K562 (cell line): ENCODE data around the gene C5orf22. TPM values are rescaled to one million over a fixed set of nuclear protein-coding genes. Genes with fewer than 3 reads are reported as not detected.

Experiments used
- ATAC-seq: fragments of 200-7000 bp; cut with Tn5 transposase; 3 replicates; pipeline ENCODE4 v1.9.1; 2020; ENCODE audit warnings: moderate library complexity
- BruUV-seq: library from RNA; stranded (reverse); fragments of 400-500 nt; replicated peaks from 2 replicates; lab custom pipeline; 2021; lab: Mats Ljungman, UMichigan
- CTCF ChIA-PET: fragments of 300-600 bp; formaldehyde crosslinking; extraction: SDS; loops from one replicate; lab custom pipeline; 2021; ENCODE audit warnings: low intra/inter-chr PET ratio; lab: Yijun Ruan, JAX
- POLR2A ChIA-PET: fragments of 300-600, 350-650 bp; sonication (Branson Sonifier 250); formaldehyde crosslinking; extraction: SDS; loops from one replicate; lab custom pipeline; 2021; ENCODE audit warnings: antibody characterized with exemption, inconsistent platforms; lab: Yijun Ruan, JAX
- DNase-seq, 4 experiments: peaks; one replicate each; pipeline versions ENCODE4 v3.0.0 to v3.0.0-alpha.2; 2011 to 2018; ENCODE audit warnings: low spot score in 3 of 4, mixed read lengths in 3 of 4; ENCODE audit errors: extremely low read depth in 1 of 4
- FAIRE-seq: peaks from 2 replicates; lab custom pipeline; 2011; peaks lifted over from hg19 to GRCh38; lab: Jason Lieb, UNC
- H2AFZ ChIP-seq: 2 replicates; pipeline ENCODE4 v1.6.0; 2011; ENCODE audit warnings: low read depth, low read length, control low read depth, inconsistent platforms
- H3K27ac ChIP-seq: fragments of 200-600 bp; 3 replicates; pipeline ENCODE4 v1.8.0; 2011; ENCODE audit warnings: low read depth, mild to moderate bottlenecking, control low read depth, inconsistent platforms, low read length, moderate library complexity, mixed read lengths; ENCODE audit errors: extremely low read depth
- H3K27me3 ChIP-seq, 2 experiments: fragments of 300-600 bp in 1 of 2; 2 replicates in 1 of 2; 3 replicates in 1 of 2; pipeline versions ENCODE4 v1.6.0 to v1.8.0; 2011; ENCODE audit warnings: inconsistent platforms in 2 of 2, low read length in 2 of 2, mild to moderate bottlenecking in 1 of 2, mixed read lengths in 1 of 2, moderate library complexity in 1 of 2; ENCODE audit not compliant: control insufficient read depth in 2 of 2, insufficient read depth in 2 of 2
- H3K36me3 ChIP-seq: fragments of 300-600 bp; 3 replicates; pipeline ENCODE4 v1.8.0; 2011; ENCODE audit warnings: mild to moderate bottlenecking, low read length, inconsistent platforms; ENCODE audit not compliant: control insufficient read depth, insufficient read depth
- H3K4me1 ChIP-seq, 2 experiments: fragments of 200-600 bp in 1 of 2; replicated peaks in 1 of 2; 2 replicates in 1 of 2; 3 replicates in 1 of 2; pipeline versions ENCODE4 v1.5.1 to v1.8.0; 2011; ENCODE audit warnings: inconsistent platforms in 2 of 2, low read length in 2 of 2, mild to moderate bottlenecking in 1 of 2, mixed read lengths in 1 of 2, moderate library complexity in 1 of 2; ENCODE audit not compliant: control insufficient read depth in 2 of 2, insufficient read depth in 2 of 2
- H3K4me2 ChIP-seq: 2 replicates; pipeline ENCODE4 v1.6.1; 2011; ENCODE audit warnings: low read length, control low read depth, inconsistent platforms, mixed read lengths; ENCODE audit not compliant: insufficient read depth
- H3K4me3 ChIP-seq: fragments of 200-600 bp; sonication (generic), shearing (Covaris generic); 2 replicates; pipeline ENCODE4 v1.5.1; 2016; ENCODE audit warnings: control low read depth, inconsistent platforms
- H3K79me2 ChIP-seq: fragments of 200-600 bp; 3 replicates; pipeline ENCODE4 v1.8.0; 2011; ENCODE audit warnings: low read length, inconsistent platforms; ENCODE audit not compliant: control insufficient read depth, insufficient read depth
- H3K9ac ChIP-seq, 2 experiments: 2 replicates each; pipeline versions ENCODE4 v1.6.0 to v1.6.1; 2011; ENCODE audit warnings: low read depth in 2 of 2, low read length in 2 of 2, control low read depth in 1 of 2, inconsistent platforms in 1 of 2, mild to moderate bottlenecking in 1 of 2, mixed read lengths in 1 of 2; ENCODE audit not compliant: insufficient read depth in 1 of 2
- H3K9me1 ChIP-seq: one replicate; pipeline ENCODE4 v1.6.0; 2011; ENCODE audit warnings: inconsistent platforms, mild to moderate bottlenecking, low read length, moderate library complexity; ENCODE audit not compliant: control insufficient read depth, insufficient read depth
- H3K9me3 ChIP-seq: replicated peaks from 2 replicates; pipeline ENCODE4 v1.5.1; 2011; ENCODE audit warnings: low read depth, low read length, inconsistent platforms; ENCODE audit not compliant: control insufficient read depth, insufficient read depth
- H4K20me1 ChIP-seq: replicated peaks from 2 replicates; pipeline ENCODE4 v1.6.1; 2011; ENCODE audit warnings: low read length, inconsistent platforms, mixed read lengths; ENCODE audit not compliant: control insufficient read depth, insufficient read depth
- BRF1 ChIP-seq: IDR thresholded peaks from 3 replicates; pipeline ENCODE4 v1.6.1; 2011; ENCODE audit warnings: borderline replicate concordance, mild to moderate bottlenecking; ENCODE audit not compliant: insufficient read length; ENCODE audit errors: extremely low read depth
- CBFB ChIP-seq: sonication (generic); formaldehyde crosslinking; IDR thresholded peaks from 2 replicates; pipeline ENCODE4 v1.4.0; 2020; ENCODE audit warnings: mild to moderate bottlenecking, missing genetic modification reagents
- CEBPZ ChIP-seq: fragments of 150-350 bp; IDR thresholded peaks from 2 replicates; pipeline ENCODE4 v1.6.1; 2014; ENCODE audit warnings: low read depth, mild to moderate bottlenecking, low read length, borderline replicate concordance
- HNRNPK ChIP-seq: fragments of 200-400 bp; formaldehyde crosslinking; IDR thresholded peaks from one replicate; pipeline ENCODE4 v1.6.1; 2018; ENCODE audit warnings: mild to moderate bottlenecking, low read depth, low read length; ENCODE audit not compliant: poor library complexity, severe bottlenecking
- MEF2A ChIP-seq: IDR thresholded peaks from 2 replicates; pipeline ENCODE4 v1.6.1; 2011; ENCODE audit warnings: low read depth, mild to moderate bottlenecking, low read length, moderate library complexity; ENCODE audit not compliant: control insufficient read depth
- NCOA4 ChIP-seq: fragments of 450-650 bp; IDR thresholded peaks from 2 replicates; pipeline ENCODE4 v1.6.1; 2018; ENCODE audit warnings: mild to moderate bottlenecking; ENCODE audit not compliant: partially characterized antibody
- SAFB ChIP-seq: fragments of 200-400 bp; formaldehyde crosslinking; IDR thresholded peaks from 2 replicates; pipeline ENCODE4 v1.6.1; 2017; ENCODE audit warnings: low read depth, low read length, borderline replicate concordance
- SIRT6 ChIP-seq: IDR thresholded peaks from one replicate; pipeline ENCODE4 v1.6.1; 2012; ENCODE audit warnings: low read depth, mild to moderate bottlenecking, control low read depth, inconsistent platforms, low read length, moderate library complexity
- TARDBP ChIP-seq: fragments of 450-650 bp; IDR thresholded peaks from 2 replicates; pipeline ENCODE4 v1.6.1; 2016
- TCF3 ChIP-seq: sonication (generic); formaldehyde crosslinking; IDR thresholded peaks from 2 replicates; pipeline ENCODE4 v1.4.0; 2020; ENCODE audit warnings: mild to moderate bottlenecking, missing genetic modification reagents
- ZFX ChIP-seq: sonication (generic); formaldehyde crosslinking; IDR thresholded peaks from 2 replicates; pipeline ENCODE4 v1.8.0; 2022; ENCODE audit warnings: mild to moderate bottlenecking, missing genetic modification reagents, moderate library complexity
- WGBS: fragments of 100-300 bp; shearing (Covaris generic); methylation state at CpG from one replicate; pipeline ENCODE4 v1.1.6; 2016; ENCODE audit warnings: low coverage, mixed read lengths; ENCODE audit not compliant: insufficient coverage; ENCODE audit errors: missing lambda C conversion rate; 5-methylcytosine and 5-hydroxymethylcytosine counted together
- in situ Hi-C: fragments of 300-500 bp; cut with MboI; formaldehyde crosslinking; loops from 4 replicates; pipeline ENCODE4 v1.15.0; 2018; ENCODE audit warnings: inconsistent platforms, mixed read lengths
- intact Hi-C: fragments of 100-400 bp; cut with micrococcal nuclease; formaldehyde crosslinking; loops from 2 replicates; pipeline ENCODE4 v1.14.2; 2022
- polyA plus RNA-seq, 8 experiments: library from polyadenylated mRNA; depleted of rRNA in 4 of 8; stranded (reverse) in 5 of 8; unstranded in 3 of 8; fragments of >200 nt; fragmentation: Nextera tagmentation in 2 of 8; fragmentation: Illumina TruSeq in 1 of 8; extraction: Ambion mirVana in 2 of 8; extraction: Trizol in 1 of 8; gene quantifications; 2 replicates each; pipeline versions ENCODE4 v1.2.1 to v1.2.3, GENCODE V29; 2011 to 2014; ENCODE audit warnings: inconsistent platforms in 1 of 8, missing spikeins in 1 of 8
- total RNA-seq, 7 experiments: library from RNA; depleted of rRNA in 6 of 7; stranded (reverse); fragments of >200 nt in 6 of 7; fragmentation: Illumina TruSeq in 2 of 7; extraction: Trizol in 2 of 7; gene quantifications; 2 replicates each; pipeline versions ENCODE4 v1.2.1 to v1.2.3, GENCODE V29; 2011 to 2021; ENCODE audit warnings: low replicate concordance in 1 of 7
- TF ChIP-seq, protein P1 (sequence below): fragments of 450-650 bp; formaldehyde crosslinking; IDR thresholded peaks from 2 replicates; pipeline ENCODE4 v1.4.0; 2020; ENCODE audit warnings: mild to moderate bottlenecking, moderate library complexity

The C5orf22 gene
- total and polyA plus RNA-seq, 9 of the 15 experiments (the other 6 are each of a cell fraction or from before 2014, with no cell fraction given): 22.7 to 56.7 (median 39.3) TPM

DNA sequence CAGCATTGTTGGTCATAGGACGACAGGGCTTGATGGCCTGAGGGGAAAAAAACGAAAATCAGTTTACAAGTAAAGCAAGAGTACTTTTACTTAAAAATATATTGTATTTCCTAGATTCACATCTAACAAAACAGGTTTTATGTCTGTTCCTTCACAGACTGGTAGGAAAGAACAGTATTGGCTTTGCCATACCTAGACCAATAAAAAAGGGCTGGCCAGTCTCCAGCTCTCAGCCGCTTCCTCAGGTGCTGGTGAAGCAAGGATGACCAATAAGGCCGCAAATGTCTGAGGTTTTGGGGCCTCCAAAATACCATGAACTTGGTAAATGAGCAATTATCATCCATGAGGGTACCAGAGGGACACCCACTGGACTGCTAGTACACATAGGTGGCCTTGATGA lies 36.8 kb upstream of the C5orf22 start (continued):
- TF ChIP-seq CEBPZ: no peak

DNA sequence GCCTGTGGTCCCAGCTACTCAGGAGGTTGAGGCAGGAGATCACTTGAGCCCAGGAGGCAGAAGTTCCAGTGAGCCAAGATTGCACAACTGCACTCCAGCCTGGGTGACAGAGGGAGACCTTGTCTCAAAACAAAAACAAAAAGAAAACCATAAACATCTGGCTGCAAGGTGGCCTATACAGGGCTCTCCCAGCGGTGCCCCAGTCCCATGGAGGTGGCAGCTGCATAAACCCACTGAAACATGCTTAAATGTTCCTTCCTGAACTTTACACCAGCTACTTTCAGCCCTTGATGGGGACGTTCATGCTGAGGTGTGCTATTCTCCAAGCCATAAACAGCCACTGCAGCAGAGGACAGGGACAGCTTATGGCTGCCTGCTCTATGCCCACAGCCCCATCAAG lies 35.8 kb upstream of the C5orf22 start:
- peaks cover 94% of the 10 kb centered on the region for H3K36me3 ChIP-seq
- CTCF ChIA-PET: no interaction called here
- BruUV-seq: no TSS peak

More for the DNA sequence above, 35.8 kb upstream of the C5orf22 start:
- H3K4me3 ChIP-seq: no peak overlapping the region
- no peaks in the 10 kb centered on the region for H3K79me2 ChIP-seq
- no peak for FAIRE-seq
- no peaks in the 10 kb centered on the region for H3K4me1 ChIP-seq
- no peak overlapping the region for H2AFZ ChIP-seq
- no peaks in the 10 kb centered on the region for H3K9me1 ChIP-seq
- in situ Hi-C loops (no loop called here), intact Hi-C loops (no loop called here)
- no peak for ATAC-seq
- no peak for TF ChIP-seq TCF3 (CRISPR knock-in tag)
- TF ChIP-seq CBFB (CRISPR knock-in tag): no peak
- TF ChIP-seq BRF1: no peak
- TF ChIP-seq HNRNPK: no peak
- TF ChIP-seq, protein P1, sequence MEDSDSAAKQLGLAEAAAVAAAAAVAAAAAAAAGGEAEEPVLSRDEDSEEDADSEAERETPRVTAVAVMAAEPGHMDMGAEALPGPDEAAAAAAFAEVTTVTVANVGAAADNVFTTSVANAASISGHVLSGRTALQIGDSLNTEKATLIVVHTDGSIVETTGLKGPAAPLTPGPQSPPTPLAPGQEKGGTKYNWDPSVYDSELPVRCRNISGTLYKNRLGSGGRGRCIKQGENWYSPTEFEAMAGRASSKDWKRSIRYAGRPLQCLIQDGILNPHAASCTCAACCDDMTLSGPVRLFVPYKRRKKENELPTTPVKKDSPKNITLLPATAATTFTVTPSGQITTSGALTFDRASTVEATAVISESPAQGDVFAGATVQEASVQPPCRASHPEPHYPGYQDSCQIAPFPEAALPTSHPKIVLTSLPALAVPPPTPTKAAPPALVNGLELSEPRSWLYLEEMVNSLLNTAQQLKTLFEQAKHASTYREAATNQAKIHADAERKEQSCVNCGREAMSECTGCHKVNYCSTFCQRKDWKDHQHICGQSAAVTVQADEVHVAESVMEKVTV (CRISPR knock-in tag): no peak
- no peak for TF ChIP-seq SIRT6
- TF ChIP-seq TARDBP: no peak
- TF ChIP-seq SAFB: no peak
- TF ChIP-seq ZFX (CRISPR knock-in tag): no peak
- no peak for TF ChIP-seq NCOA4
- TF ChIP-seq MEF2A: no peak
- POLR2A ChIA-PET: interaction anchor here (0.6 to 1.4 kb wide), 4 partner anchors 15 to 115 kb away, joined by 3 read pairs; no protein-coding TSS in a partner anchor
- no peak overlapping the region for H3K27ac ChIP-seq
- no peaks in the 10 kb centered on the region for H3K9me3 ChIP-seq
- no peaks in the 10 kb centered on the region for H4K20me1 ChIP-seq
- 92% methylated on average over 2 of the region's 2 CpGs for WGBS
- H3K4me2 ChIP-seq: no peak overlapping the region
- H3K9ac ChIP-seq: no peak overlapping the region
- DNase-seq: no peak
- no peaks in the 10 kb centered on the region for H3K27me3 ChIP-seq
